ENCODE data around the gene RBM38.

DNA sequence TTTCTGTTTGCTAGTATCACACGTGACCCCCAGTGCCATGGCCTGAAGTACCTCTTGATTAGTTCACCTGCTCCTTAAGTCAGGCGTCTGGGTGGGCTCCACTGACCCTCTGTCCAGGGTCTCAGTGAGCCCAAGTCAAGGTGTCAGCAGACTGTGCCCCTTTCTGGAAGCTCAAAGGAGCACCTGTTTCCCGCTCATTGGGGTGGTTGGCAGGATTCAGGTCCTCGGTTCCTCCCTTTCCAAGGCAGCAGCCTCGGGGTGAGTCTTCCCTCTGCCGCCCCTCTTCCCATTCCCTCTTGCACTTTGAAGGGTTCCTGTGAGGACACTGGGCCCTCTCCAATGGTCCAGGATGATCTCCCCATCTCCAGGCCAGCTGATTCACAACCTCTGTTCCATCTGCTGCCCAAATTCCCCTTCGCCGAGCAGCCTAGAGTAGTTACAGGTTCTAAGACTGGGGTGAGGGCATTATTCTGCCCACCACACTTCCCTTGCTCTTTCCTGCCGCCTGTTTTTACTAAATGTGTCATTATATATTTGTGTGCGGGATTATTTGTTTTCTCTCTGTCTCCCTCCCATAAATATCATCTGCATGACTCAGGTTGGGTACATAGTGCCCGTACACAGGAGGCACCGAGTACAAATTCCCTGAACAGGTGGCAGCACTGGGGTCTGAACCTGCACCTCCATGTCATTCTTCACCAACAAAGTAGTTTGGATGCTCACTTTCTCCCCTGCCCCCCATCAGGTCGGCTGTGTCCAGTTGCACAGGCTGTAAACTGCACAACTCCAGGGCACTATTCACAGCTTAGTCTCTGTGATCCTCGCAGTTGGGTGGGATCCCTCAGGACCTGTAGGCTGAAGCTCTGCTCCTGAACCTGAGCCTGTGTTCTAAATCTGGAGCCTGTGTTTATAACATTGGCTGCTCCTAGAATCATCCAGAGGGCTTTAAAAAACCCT, 58.5 kb downstream of the RBM38 start:
- TF ChIP-seq, protein P1, sequence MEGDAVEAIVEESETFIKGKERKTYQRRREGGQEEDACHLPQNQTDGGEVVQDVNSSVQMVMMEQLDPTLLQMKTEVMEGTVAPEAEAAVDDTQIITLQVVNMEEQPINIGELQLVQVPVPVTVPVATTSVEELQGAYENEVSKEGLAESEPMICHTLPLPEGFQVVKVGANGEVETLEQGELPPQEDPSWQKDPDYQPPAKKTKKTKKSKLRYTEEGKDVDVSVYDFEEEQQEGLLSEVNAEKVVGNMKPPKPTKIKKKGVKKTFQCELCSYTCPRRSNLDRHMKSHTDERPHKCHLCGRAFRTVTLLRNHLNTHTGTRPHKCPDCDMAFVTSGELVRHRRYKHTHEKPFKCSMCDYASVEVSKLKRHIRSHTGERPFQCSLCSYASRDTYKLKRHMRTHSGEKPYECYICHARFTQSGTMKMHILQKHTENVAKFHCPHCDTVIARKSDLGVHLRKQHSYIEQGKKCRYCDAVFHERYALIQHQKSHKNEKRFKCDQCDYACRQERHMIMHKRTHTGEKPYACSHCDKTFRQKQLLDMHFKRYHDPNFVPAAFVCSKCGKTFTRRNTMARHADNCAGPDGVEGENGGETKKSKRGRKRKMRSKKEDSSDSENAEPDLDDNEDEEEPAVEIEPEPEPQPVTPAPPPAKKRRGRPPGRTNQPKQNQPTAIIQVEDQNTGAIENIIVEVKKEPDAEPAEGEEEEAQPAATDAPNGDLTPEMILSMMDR (IDR thresholded peaks at IDR 0.05) = no peak
- no peak for TF ChIP-seq POLR2A (IDR thresholded peaks at IDR 0.05)

Data from lower leg skin (tissue), 3 donors.